Nephron progenitor cell (in vitro differentiated cells): Measurements from ENCODE around the gene ADTRP.

Experiments
- DNase-seq: peaks from one replicate; pipeline ENCODE4 v3.0.0; 2021
- H3K27ac Mint-ChIP-seq: 2 replicates; pipeline ENCODE4 v1.8.0; 2021; ENCODE audit warnings: mild to moderate bottlenecking, moderate library complexity, mixed read lengths
- H3K27me3 Mint-ChIP-seq: 2 replicates; pipeline ENCODE4 v1.8.0; 2021; ENCODE audit warnings: mild to moderate bottlenecking, low read depth, mixed read lengths; ENCODE audit not compliant: poor library complexity
- H3K36me3 Mint-ChIP-seq: 2 replicates; pipeline ENCODE4 v1.8.0; 2021; ENCODE audit warnings: low read depth, mixed read lengths
- H3K4me1 Mint-ChIP-seq: 2 replicates; pipeline ENCODE4 v1.8.0; 2021; ENCODE audit warnings: mixed read lengths
- H3K4me3 Mint-ChIP-seq: 2 replicates; pipeline ENCODE4 v1.8.0; 2021; ENCODE audit warnings: mild to moderate bottlenecking, moderate library complexity, mixed read lengths
- H3K9me3 Mint-ChIP-seq: 2 replicates; pipeline ENCODE4 v1.8.0; 2021; ENCODE audit warnings: mild to moderate bottlenecking, moderate library complexity, mixed read lengths
- TF ChIP-seq, protein P1 (sequence below): fragments of 200-600 bp; sonication (generic); IDR thresholded peaks from 2 replicates; pipeline ENCODE4 v1.5.0; 2021; ENCODE audit warnings: antibody characterized with exemption

Gene ADTRP

DNA sequence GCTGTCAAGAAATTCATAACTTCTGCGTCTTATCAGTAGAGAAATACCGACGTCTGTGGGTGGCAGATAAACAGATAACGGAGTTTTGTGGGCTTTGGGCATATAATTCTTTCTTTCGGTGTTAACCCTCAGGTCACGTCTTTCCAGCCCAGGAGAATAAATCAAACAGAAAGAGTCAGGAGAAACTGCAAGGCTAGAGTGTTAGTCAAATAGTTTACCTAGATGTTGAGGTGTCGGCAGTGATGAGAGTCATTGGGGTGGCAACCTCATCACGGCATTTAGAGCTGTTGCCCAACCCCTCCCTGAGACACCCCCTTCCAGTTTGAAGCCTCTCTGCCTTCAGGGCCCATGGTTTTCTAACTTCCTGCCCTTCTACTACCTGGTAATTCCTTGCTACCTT lies 49.5 kb downstream of the ADTRP start:
- Mint-ChIP-seq H3K4me1 (peaks cover 19% of the 10 kb centered on the region), H3K9me3 (peaks cover 7% of the 10 kb centered on the region), H3K27me3 (no peaks in the 10 kb centered on the region), H3K4me3 (no peak overlapping the region), H3K27ac (no peak overlapping the region), H3K36me3 (no peaks in the 10 kb centered on the region)
- no peak for DNase-seq
- TF ChIP-seq, protein P1, sequence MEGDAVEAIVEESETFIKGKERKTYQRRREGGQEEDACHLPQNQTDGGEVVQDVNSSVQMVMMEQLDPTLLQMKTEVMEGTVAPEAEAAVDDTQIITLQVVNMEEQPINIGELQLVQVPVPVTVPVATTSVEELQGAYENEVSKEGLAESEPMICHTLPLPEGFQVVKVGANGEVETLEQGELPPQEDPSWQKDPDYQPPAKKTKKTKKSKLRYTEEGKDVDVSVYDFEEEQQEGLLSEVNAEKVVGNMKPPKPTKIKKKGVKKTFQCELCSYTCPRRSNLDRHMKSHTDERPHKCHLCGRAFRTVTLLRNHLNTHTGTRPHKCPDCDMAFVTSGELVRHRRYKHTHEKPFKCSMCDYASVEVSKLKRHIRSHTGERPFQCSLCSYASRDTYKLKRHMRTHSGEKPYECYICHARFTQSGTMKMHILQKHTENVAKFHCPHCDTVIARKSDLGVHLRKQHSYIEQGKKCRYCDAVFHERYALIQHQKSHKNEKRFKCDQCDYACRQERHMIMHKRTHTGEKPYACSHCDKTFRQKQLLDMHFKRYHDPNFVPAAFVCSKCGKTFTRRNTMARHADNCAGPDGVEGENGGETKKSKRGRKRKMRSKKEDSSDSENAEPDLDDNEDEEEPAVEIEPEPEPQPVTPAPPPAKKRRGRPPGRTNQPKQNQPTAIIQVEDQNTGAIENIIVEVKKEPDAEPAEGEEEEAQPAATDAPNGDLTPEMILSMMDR: no peak

DNA sequence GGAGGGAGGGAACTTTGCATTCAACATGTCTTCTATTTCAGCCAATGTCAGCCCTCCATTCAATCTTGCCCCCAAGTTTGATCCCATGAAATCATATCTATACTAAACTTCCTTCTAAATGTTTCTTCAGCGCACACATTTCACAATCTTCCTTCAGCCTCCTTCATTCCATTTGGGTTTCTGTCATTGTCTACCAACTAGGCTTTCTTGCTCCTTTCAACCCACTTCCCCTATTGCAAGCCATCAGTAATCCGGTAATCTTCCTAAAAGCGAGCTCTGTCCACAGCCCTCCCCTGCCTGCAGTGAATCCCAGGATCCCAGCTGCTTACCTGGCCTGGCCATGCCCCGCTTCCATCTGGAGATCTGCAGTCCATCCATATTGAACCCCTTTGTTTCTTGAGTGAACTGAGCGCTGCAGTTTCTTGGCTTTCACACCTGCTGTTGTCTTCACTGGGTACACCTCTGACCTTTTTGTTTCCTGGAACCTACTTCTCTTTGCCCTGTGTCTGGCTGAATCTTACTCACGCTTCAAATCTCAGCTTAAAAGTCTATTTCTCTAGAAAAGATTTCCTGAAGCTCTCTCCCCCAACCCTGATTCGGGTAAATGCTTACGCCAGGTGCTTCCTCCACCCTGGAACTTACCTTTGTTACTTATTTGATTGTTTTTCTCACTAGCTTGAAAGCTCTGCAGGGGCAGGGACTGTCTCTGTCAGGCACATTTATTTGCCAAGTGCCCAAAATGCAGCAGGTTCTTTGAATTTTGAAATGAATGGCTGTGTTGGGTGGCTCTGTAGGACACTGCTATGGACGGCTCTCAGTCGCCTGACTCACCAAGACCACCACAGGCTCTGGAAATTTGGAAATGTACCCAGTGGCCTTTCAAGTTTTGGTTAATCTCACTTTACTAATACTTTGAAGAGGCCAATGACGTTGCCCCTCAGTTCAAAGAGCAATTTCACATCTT lies 50.3 kb downstream of the ADTRP start:
- no peaks in the 10 kb centered on the region for H3K27me3 Mint-ChIP-seq
- H3K9me3 Mint-ChIP-seq: peaks cover 7% of the 10 kb centered on the region
- no peaks in the 10 kb centered on the region for H3K36me3 Mint-ChIP-seq
- no peak overlapping the region for H3K27ac Mint-ChIP-seq
- H3K4me3 Mint-ChIP-seq: no peak overlapping the region
- TF ChIP-seq, protein P1: no peak
- peaks cover 24% of the 10 kb centered on the region for H3K4me1 Mint-ChIP-seq
- no peak for DNase-seq

- peaks cover 29% of the 10 kb centered on the region for H3K4me1 Mint-ChIP-seq
- H3K9me3 Mint-ChIP-seq: peaks cover 7% of the 10 kb centered on the region
- H3K27me3 Mint-ChIP-seq: no peaks in the 10 kb centered on the region
- TF ChIP-seq, protein P1: no peak
- DNase-seq: no peak
- H3K27ac Mint-ChIP-seq: no peak overlapping the region
- H3K36me3 Mint-ChIP-seq: no peaks in the 10 kb centered on the region
- H3K4me3 Mint-ChIP-seq: no peak overlapping the region
Observed at GRCh38 chr6:11727346-11727997, 51.1 kb downstream of the ADTRP start.

- Mint-ChIP-seq H3K4me1 (peaks cover 22% of the 10 kb centered on the region), H3K36me3 (no peaks in the 10 kb centered on the region), H3K27ac (no peak overlapping the region), H3K27me3 (peaks cover 5% of the 10 kb centered on the region), H3K9me3 (peaks cover 7% of the 10 kb centered on the region), H3K4me3 (no peak overlapping the region)
- no peak for DNase-seq
- TF ChIP-seq, protein P1: no peak
Observed at GRCh38 chr6:11724286-11724685, 54.3 kb downstream of the ADTRP start.

DNA sequence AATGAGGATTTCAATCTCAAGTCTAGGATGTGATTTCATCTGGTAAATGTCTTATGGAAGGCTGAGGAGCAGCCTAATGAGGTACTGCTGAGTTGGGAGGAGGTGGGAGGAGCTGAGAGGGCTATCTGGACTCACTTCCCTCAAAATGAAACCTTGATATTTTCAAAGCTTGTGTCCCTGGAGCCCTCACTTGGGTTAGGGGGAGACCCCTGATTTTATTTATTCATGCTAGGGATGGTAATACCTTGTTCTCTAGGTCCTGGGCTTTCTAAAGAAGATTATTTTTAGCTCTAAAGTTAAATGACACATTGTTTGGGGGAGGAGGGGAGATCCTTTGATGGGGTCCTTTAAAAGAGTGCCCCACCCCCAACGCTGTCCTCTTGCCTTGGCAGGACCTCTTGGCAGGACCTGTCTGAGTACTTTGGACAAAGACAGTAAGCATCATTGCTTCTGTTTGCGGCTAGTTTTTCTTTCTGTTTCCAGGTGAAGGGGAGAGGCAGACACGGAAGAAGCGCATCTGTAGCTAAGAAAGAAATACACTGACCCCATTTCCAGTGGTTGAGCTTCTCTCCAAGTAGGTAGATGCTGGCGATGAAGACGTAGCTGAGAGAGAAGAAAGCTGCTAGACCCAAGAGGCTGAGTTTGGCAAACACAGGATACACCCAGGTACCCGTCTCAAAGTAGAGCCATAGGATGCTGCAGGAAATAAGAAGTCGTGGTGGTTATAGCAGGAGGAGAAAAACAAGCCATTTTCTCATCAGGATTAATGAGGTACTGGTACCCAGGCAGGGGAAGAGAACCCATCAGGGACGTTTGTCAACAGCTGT lies 55.6 kb downstream of the ADTRP start:
- H3K27me3 Mint-ChIP-seq: peaks cover 5% of the 10 kb centered on the region
- DNase-seq: no peak
- peaks cover 7% of the 10 kb centered on the region for H3K9me3 Mint-ChIP-seq
- TF ChIP-seq, protein P1: no peak
- no peaks in the 10 kb centered on the region for H3K36me3 Mint-ChIP-seq
- H3K4me1 Mint-ChIP-seq: peaks cover 20% of the 10 kb centered on the region
- H3K27ac Mint-ChIP-seq: peak overlapping the region; percentile 44
- no peak overlapping the region for H3K4me3 Mint-ChIP-seq
